Brain microvascular endothelial cell (primary cell): ENCODE measurements around the gene STAT5A.

ENCODE experiments used
- DNase-seq: peaks from one replicate; pipeline ENCODE4 v3.0.0-alpha.2; 2020
- H3K27ac ChIP-seq: fragments of 250-450 bp; sonication (Bioruptor Pico); 2 replicates; pipeline ENCODE4 v1.5.1; 2020; ENCODE audit warnings: mild to moderate bottlenecking, moderate library complexity
- H3K27me3 ChIP-seq: fragments of 250-450 bp; sonication (Bioruptor Pico); replicated peaks from 2 replicates; pipeline ENCODE4 v1.5.1; 2020; ENCODE audit warnings: mild to moderate bottlenecking
- H3K36me3 ChIP-seq: fragments of 250-450 bp; sonication (Bioruptor Pico); replicated peaks from 2 replicates; pipeline ENCODE4 v1.5.1; 2020; ENCODE audit warnings: mild to moderate bottlenecking
- H3K4me3 ChIP-seq: 2 replicates; pipeline ENCODE4 v1.5.1; 2011; ENCODE audit warnings: low read depth, mild to moderate bottlenecking, control low read depth, low read length, moderate library complexity
- CTCF ChIP-seq: IDR thresholded peaks from 2 replicates; pipeline ENCODE4 v1.5.1; 2011; ENCODE audit warnings: low read depth, mild to moderate bottlenecking, moderate library complexity, low read length, control low read depth, inconsistent platforms; ENCODE audit errors: missing control alignments
- in situ Hi-C: cut with HindIII; loops from 2 replicates; pipeline ENCODE4 v1.10.0; 2017; ENCODE audit warnings: low sequenced_read_pairs, low pct_ligation_motif_present

The STAT5A gene

GRCh38 chr17:42246515-42246914 is 41.8 kb upstream of the STAT5A start:
- in situ Hi-C loops, result no loop called here
- Histone ChIP-seq H3K27me3 (no peaks in the 10 kb centered on the region), H3K27ac (peak overlapping the region; percentile 54), H3K36me3 (no peaks in the 10 kb centered on the region), H3K4me3 (no peak overlapping the region)
- peak; percentile 53 for DNase-seq
- TF ChIP-seq CTCF, result peak; percentile 17

- in situ Hi-C loops, result no loop called here
- Histone ChIP-seq H3K36me3 (no peaks in the 10 kb centered on the region), H3K27me3 (no peaks in the 10 kb centered on the region), H3K27ac (peak overlapping the region; percentile 58), H3K4me3 (no peak overlapping the region)
- no peak for TF ChIP-seq CTCF
- peak; percentile 66 for DNase-seq
Measured at GRCh38 chr17:42247734-42248133, 40.6 kb upstream of the STAT5A start.

- Histone ChIP-seq H3K27ac (peak overlapping the region; percentile 64), H3K27me3 (no peaks in the 10 kb centered on the region)
Measured at GRCh38 chr17:42248351-42249179, 39.7 kb upstream of the STAT5A start.

GRCh38 chr17:42249681-42250446 is 38.4 kb upstream of the STAT5A start:
- Histone ChIP-seq H3K36me3 (no peaks in the 10 kb centered on the region), H3K27me3 (no peaks in the 10 kb centered on the region), H3K27ac (no peak overlapping the region), H3K4me3 (no peak overlapping the region)
- no peak for TF ChIP-seq CTCF
- no peak for DNase-seq
- in situ Hi-C loops, result no loop called here

More at GRCh38 chr17:42248351-42249179, 39.7 kb upstream of the STAT5A start:
- TF ChIP-seq CTCF, result peak; percentile 16
- DNase-seq, result peak; percentile 87
- Histone ChIP-seq H3K4me3 (peak overlapping the region; percentile 22), H3K36me3 (no peaks in the 10 kb centered on the region)
- in situ Hi-C loops, result no loop called here

GRCh38 chr17:42251115-42251514 is 37.2 kb upstream of the STAT5A start:
- Histone ChIP-seq H3K4me3 (no peak overlapping the region), H3K27ac (no peak overlapping the region)
- DNase-seq, result no peak

More at GRCh38 chr17:42251115-42251514, 37.2 kb upstream of the STAT5A start:
- H3K27me3 ChIP-seq, result no peaks in the 10 kb centered on the region
- H3K36me3 ChIP-seq, result no peaks in the 10 kb centered on the region
- in situ Hi-C loops, result no loop called here
- peak; percentile 53 for TF ChIP-seq CTCF
